Iris pigment epithelial cell (primary cell): ENCODE data around the gene HCRTR1.
"Not testable (repeated sequence)": the region's sequence is repeated elsewhere in the genome, so short reads cannot be mapped to it uniquely, and the experiment has no call there.

Experiments
- DNase-seq: peaks from one replicate; pipeline ENCODE4 v3.0.0-alpha.2; 2011; ENCODE audit warnings: low read depth

The HCRTR1 gene

GRCh38 chr1:31581821-31582810 lies 35.4 kb upstream of the HCRTR1 start:
- no peak for DNase-seq

- no peak for DNase-seq
These were observed 34.2 kb upstream of the HCRTR1 start for GRCh38 chr1:31583082-31583994.

- peak; percentile 76 for DNase-seq
These were observed 33.3 kb upstream of the HCRTR1 start for GRCh38 chr1:31583995-31584868.

- DNase-seq: no peak
These were observed 32.4 kb upstream of the HCRTR1 start for GRCh38 chr1:31584869-31585735.

GRCh38 chr1:31585736-31586365 lies 31.6 kb upstream of the HCRTR1 start:
- no peak for DNase-seq

GRCh38 chr1:31586376-31587327 lies 30.8 kb upstream of the HCRTR1 start:
- no peak for DNase-seq

- DNase-seq: not testable (repeated sequence)
These were observed 30.2 kb upstream of the HCRTR1 start for GRCh38 chr1:31587328-31587699.

- DNase-seq: no peak
These were observed 29.6 kb upstream of the HCRTR1 start for GRCh38 chr1:31587720-31588423.

GRCh38 chr1:31588751-31589515 lies 28.6 kb upstream of the HCRTR1 start:
- no peak for DNase-seq

- DNase-seq: no peak
These were observed 25.9 kb upstream of the HCRTR1 start for GRCh38 chr1:31591425-31592093.

GRCh38 chr1:31592132-31592531 lies 25.4 kb upstream of the HCRTR1 start:
- DNase-seq: no peak

- no peak for DNase-seq
These were observed 24.3 kb upstream of the HCRTR1 start for GRCh38 chr1:31593136-31593665.

- peak; percentile 61 for DNase-seq
These were observed 23.5 kb upstream of the HCRTR1 start for GRCh38 chr1:31593770-31594632.

- no peak for DNase-seq
These were observed 21.4 kb upstream of the HCRTR1 start for GRCh38 chr1:31595836-31596736.

- no peak for DNase-seq
These were observed 20.8 kb upstream of the HCRTR1 start for GRCh38 chr1:31596737-31597097.
